HepG2 (cell line): ENCODE results near the gene ZNF383. TPM values are rescaled to one million over a fixed set of nuclear protein-coding genes. Genes with fewer than 3 reads are reported as not detected.

Experiments
- AKAP8 ChIP-seq: sonication (generic); formaldehyde crosslinking; IDR thresholded peaks from 2 replicates; pipeline ENCODE4 v1.5.1; 2020; ENCODE audit warnings: mild to moderate bottlenecking, missing genetic modification reagents
- ETV6 ChIP-seq: sonication (generic); formaldehyde crosslinking; conservative IDR thresholded peaks from 2 replicates; pipeline ENCODE4 v1.4.0; 2020; ENCODE audit warnings: missing genetic modification reagents
- FUBP1 ChIP-seq: sonication (generic); formaldehyde crosslinking; IDR thresholded peaks from 2 replicates; pipeline ENCODE4 v1.5.1; 2020; ENCODE audit warnings: missing genetic modification reagents, mild to moderate bottlenecking, borderline replicate concordance
- GATA4 ChIP-seq: sonication (generic); IDR thresholded peaks from 2 replicates; pipeline ENCODE4 v1.6.1; 2016; ENCODE audit warnings: antibody characterized with exemption, low read depth, borderline replicate concordance
- GPN1 ChIP-seq: sonication (generic); formaldehyde crosslinking; IDR thresholded peaks from 2 replicates; pipeline ENCODE4 v1.5.1; 2020; ENCODE audit warnings: missing genetic modification reagents, borderline replicate concordance
- MEIS2 ChIP-seq: sonication (generic); formaldehyde crosslinking; IDR thresholded peaks from 2 replicates; pipeline ENCODE4 v1.9.0; 2021; ENCODE audit warnings: mild to moderate bottlenecking, missing genetic modification reagents
- PAWR ChIP-seq: sonication (generic); formaldehyde crosslinking; IDR thresholded peaks from 2 replicates; pipeline ENCODE4 v1.4.0; 2020; ENCODE audit warnings: missing genetic modification reagents, mild to moderate bottlenecking, borderline replicate concordance
- RBM22 ChIP-seq: fragments of 200-400 bp; formaldehyde crosslinking; optimal IDR thresholded peaks from 2 replicates; pipeline ENCODE3; 2017; ENCODE audit warnings: mild to moderate bottlenecking, low read length, moderate library complexity
- SNRNP70 ChIP-seq: fragments of 200-400 bp; formaldehyde crosslinking; IDR thresholded peaks from 2 replicates; pipeline ENCODE4 v1.6.1; 2017; ENCODE audit warnings: mild to moderate bottlenecking, low read depth, low read length, moderate library complexity
- THYN1 ChIP-seq: sonication (generic); formaldehyde crosslinking; IDR thresholded peaks from 2 replicates; pipeline ENCODE4 v1.8.1; 2023; ENCODE audit warnings: low read depth, mild to moderate bottlenecking, moderate library complexity, missing genetic modification reagents, borderline replicate concordance
- ZNF101 ChIP-seq: sonication (generic); formaldehyde crosslinking; IDR thresholded peaks from 2 replicates; pipeline ENCODE4 v1.4.0; 2020; ENCODE audit warnings: mild to moderate bottlenecking, low read depth, missing genetic modification reagents, borderline replicate concordance
- ZNF460 ChIP-seq: sonication (generic); formaldehyde crosslinking; IDR thresholded peaks from 2 replicates; pipeline ENCODE4 v1.5.1; 2020; ENCODE audit warnings: missing genetic modification reagents, mild to moderate bottlenecking, borderline replicate concordance
- ZNF776 ChIP-seq: sonication (generic); formaldehyde crosslinking; IDR thresholded peaks from 2 replicates; pipeline ENCODE4 v1.4.0; 2020; ENCODE audit warnings: mild to moderate bottlenecking, missing genetic modification reagents
- polyA plus RNA-seq, 8 experiments: library from polyadenylated mRNA; depleted of rRNA in 3 of 8; stranded (reverse) in 7 of 8; unstranded in 1 of 8; fragments of >200 nt; fragmentation: Illumina TruSeq in 4 of 8; extraction: Trizol in 4 of 8; gene quantifications; 2 replicates each; pipeline versions ENCODE4 v1.2.1 to v1.2.3, GENCODE V29; 2011 to 2016; ENCODE audit warnings: low read depth in 4 of 8, missing spikeins in 1 of 8, mixed read lengths in 1 of 8; ENCODE audit not compliant: insufficient read depth in 1 of 8
- total RNA-seq, 5 experiments: library from RNA; depleted of rRNA; stranded (reverse); fragments of >200 nt; fragmentation: Illumina TruSeq; extraction: Trizol; gene quantifications; 2 replicates each; pipeline ENCODE4 v1.2.3, GENCODE V29; 2016; ENCODE audit warnings: low read depth in 1 of 5
- TF ChIP-seq, protein P1 (sequence below): IDR thresholded peaks from 2 replicates; pipeline ENCODE4 v1.6.1; 2012; ENCODE audit warnings: low read length, improper control_type of control experiment
- TF ChIP-seq, protein P2 (sequence below): sonication (generic); formaldehyde crosslinking; IDR thresholded peaks from 2 replicates; pipeline ENCODE4 v1.5.1; 2020; ENCODE audit warnings: missing genetic modification reagents, mild to moderate bottlenecking, borderline replicate concordance
- TF ChIP-seq, protein P3 (sequence below): sonication (generic); formaldehyde crosslinking; IDR thresholded peaks from 2 replicates; pipeline ENCODE4 v1.9.0; 2021; ENCODE audit warnings: missing genetic modification reagents, borderline replicate concordance
- TF ChIP-seq, protein P4 (sequence below): sonication (generic); formaldehyde crosslinking; IDR thresholded peaks from 2 replicates; pipeline ENCODE4 v1.4.0; 2020; ENCODE audit warnings: missing genetic modification reagents

The ZNF383 gene
- total and polyA plus RNA-seq, 2 of the 13 experiments (the other 11 are each of a cell fraction or from before 2014, with no cell fraction given), result 2.6 to 4.1 TPM

GRCh38 chr19:37217775-37218591, at the start of gene ZNF383 (continued):
- TF ChIP-seq, protein P1, sequence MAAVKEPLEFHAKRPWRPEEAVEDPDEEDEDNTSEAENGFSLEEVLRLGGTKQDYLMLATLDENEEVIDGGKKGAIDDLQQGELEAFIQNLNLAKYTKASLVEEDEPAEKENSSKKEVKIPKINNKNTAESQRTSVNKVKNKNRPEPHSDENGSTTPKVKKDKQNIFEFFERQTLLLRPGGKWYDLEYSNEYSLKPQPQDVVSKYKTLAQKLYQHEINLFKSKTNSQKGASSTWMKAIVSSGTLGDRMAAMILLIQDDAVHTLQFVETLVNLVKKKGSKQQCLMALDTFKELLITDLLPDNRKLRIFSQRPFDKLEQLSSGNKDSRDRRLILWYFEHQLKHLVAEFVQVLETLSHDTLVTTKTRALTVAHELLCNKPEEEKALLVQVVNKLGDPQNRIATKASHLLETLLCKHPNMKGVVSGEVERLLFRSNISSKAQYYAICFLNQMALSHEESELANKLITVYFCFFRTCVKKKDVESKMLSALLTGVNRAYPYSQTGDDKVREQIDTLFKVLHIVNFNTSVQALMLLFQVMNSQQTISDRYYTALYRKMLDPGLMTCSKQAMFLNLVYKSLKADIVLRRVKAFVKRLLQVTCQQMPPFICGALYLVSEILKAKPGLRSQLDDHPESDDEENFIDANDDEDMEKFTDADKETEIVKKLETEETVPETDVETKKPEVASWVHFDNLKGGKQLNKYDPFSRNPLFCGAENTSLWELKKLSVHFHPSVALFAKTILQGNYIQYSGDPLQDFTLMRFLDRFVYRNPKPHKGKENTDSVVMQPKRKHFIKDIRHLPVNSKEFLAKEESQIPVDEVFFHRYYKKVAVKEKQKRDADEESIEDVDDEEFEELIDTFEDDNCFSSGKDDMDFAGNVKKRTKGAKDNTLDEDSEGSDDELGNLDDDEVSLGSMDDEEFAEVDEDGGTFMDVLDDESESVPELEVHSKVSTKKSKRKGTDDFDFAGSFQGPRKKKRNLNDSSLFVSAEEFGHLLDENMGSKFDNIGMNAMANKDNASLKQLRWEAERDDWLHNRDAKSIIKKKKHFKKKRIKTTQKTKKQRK, result no peak
- TF ChIP-seq RBM22 (no peak), THYN1 (no peak), GPN1 (no peak; the same call in 1 of the 2 replicates), SNRNP70 (no peak), FUBP1 (CRISPR knock-in tag) (no peak), MEIS2 (no peak), AKAP8 (CRISPR knock-in tag) (no peak; the same call in 1 of the 2 replicates), ZNF460 (CRISPR knock-in tag) (no peak; the same call in 1 of the 2 replicates), PAWR (no peak), ZNF101 (no peak), ZNF776 (no peak), GATA4 (no peak), ETV6 (CRISPR knock-in tag) (no peak)
- TF ChIP-seq, protein P2, sequence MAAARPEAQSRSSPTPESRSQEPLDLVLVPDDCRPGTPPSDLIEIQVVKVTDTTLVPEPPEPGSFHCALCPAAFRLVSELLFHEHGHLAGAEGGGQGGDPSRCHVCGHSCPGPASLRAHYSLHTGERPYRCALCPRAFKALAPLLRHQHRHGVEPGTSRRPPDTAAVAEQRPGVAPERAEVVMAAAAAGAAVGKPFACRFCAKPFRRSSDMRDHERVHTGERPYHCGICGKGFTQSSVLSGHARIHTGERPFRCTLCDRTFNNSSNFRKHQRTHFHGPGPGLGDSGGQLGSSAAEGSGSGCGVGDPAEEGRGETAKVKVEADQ, result 0 out of 2 replicates have a peak, but pooled peaks have one; percentile 69
- TF ChIP-seq, protein P3, sequence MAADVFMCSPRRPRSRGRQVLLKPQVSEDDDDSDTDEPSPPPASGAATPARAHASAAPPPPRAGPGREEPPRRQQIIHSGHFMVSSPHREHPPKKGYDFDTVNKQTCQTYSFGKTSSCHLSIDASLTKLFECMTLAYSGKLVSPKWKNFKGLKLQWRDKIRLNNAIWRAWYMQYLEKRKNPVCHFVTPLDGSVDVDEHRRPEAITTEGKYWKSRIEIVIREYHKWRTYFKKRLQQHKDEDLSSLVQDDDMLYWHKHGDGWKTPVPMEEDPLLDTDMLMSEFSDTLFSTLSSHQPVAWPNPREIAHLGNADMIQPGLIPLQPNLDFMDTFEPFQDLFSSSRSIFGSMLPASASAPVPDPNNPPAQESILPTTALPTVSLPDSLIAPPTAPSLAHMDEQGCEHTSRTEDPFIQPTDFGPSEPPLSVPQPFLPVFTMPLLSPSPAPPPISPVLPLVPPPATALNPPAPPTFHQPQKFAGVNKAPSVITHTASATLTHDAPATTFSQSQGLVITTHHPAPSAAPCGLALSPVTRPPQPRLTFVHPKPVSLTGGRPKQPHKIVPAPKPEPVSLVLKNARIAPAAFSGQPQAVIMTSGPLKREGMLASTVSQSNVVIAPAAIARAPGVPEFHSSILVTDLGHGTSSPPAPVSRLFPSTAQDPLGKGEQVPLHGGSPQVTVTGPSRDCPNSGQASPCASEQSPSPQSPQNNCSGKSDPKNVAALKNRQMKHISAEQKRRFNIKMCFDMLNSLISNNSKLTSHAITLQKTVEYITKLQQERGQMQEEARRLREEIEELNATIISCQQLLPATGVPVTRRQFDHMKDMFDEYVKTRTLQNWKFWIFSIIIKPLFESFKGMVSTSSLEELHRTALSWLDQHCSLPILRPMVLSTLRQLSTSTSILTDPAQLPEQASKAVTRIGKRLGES (CRISPR knock-in tag), result no peak
- TF ChIP-seq, protein P4, sequence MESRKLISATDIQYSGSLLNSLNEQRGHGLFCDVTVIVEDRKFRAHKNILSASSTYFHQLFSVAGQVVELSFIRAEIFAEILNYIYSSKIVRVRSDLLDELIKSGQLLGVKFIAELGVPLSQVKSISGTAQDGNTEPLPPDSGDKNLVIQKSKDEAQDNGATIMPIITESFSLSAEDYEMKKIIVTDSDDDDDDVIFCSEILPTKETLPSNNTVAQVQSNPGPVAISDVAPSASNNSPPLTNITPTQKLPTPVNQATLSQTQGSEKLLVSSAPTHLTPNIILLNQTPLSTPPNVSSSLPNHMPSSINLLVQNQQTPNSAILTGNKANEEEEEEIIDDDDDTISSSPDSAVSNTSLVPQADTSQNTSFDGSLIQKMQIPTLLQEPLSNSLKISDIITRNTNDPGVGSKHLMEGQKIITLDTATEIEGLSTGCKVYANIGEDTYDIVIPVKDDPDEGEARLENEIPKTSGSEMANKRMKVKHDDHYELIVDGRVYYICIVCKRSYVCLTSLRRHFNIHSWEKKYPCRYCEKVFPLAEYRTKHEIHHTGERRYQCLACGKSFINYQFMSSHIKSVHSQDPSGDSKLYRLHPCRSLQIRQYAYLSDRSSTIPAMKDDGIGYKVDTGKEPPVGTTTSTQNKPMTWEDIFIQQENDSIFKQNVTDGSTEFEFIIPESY, result no peak
